NOMO-1 treated with DMSO at 0.1 percent for 48 hours (cell line): ENCODE results near the gene TACR1.
A peak's percentile ranks its signal among the peaks of the same experiment; 100 is the strongest.
"Not testable (repeated sequence)": the region's sequence is repeated elsewhere in the genome, so short reads cannot be mapped to it uniquely, and the experiment has no call there.

Experiments used
- DNase-seq: peaks from one replicate; lab custom pipeline; 2025; ENCODE audit not compliant: unreplicated experiment; lab: John Stamatoyannopoulos, UW

The TACR1 gene

DNA sequence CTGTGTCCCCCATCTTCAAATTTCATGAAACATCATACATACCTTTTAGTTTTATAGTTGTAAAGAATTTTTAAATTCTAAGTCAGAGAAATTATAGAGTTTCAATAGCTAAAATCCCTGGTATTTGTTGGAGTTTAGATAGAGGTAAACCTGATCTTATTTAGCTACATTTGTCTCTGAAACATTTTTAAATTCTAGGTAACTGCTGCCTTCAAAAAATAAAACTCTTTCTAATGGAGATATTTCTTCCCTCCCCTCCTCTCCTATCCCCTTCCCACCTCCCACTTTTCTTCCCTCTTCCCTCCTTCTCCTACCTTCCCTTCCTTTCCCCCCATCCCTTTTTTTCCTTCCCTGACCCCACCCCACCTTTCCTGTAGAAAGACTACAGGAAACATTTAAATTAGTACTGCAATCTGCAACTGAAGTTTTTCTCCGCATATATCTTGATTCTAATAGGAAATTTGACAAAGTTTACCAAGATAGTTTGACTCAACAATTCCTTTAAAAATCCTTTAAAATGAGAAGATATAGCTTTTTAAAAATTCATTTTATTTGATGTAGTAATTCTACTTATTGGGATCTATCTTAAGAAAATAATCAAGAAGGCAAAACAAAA is 4.1 kb downstream of the TACR1 start:
- DNase-seq, result no peak

DNA sequence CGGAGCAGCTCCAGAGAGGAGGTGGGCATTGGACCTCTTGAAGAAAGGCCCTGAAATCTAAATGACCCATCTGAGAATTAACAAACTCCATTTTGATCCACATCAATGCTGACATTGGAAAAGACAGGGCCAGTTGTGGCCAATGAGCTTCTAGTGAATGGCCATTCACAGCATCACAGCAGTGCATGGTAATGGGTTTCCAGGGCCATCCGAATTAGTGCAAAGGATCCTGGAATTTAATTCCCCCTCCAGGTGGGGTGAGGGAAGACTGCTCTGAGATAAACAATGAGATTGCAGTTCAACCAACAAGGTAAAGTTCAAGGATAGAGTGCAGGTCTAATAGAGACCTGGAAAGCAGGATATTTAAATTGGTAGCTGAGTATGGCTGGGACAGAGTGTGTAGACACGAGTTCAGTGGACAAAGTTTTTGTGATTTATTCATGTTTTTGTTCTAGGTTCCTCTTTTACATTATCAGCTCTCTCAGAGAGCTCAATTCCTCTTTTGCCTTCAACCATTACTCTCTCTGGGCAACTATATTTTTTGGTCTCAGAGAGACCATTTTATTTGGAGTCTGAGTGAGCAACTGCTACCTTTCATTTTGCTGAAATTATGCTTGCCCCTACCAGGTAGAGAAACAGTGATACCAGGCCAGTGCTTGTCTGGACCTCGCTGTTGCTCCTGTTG is 5.0 kb downstream of the TACR1 start:
- peak; percentile 60 for DNase-seq

DNA sequence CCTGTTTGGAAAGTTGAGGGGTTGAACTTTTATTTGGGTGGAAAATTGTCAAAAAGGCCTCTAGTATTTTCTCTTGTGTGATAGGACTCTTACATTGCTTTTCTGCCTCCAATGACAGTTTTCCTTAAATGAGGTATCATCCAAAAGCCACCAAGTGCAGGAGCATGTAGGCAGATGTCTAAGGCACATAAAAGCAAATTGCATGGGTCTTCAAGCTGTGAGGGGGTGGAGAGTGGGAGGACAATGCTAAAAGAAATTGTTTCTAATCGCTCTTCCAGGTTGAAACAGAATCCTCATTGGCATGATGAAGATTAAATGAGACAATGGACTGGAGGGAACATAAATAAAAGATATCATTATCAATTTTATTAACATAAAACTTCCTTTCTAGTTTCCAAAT is 6.8 kb downstream of the TACR1 start:
- DNase-seq, result no peak

DNA sequence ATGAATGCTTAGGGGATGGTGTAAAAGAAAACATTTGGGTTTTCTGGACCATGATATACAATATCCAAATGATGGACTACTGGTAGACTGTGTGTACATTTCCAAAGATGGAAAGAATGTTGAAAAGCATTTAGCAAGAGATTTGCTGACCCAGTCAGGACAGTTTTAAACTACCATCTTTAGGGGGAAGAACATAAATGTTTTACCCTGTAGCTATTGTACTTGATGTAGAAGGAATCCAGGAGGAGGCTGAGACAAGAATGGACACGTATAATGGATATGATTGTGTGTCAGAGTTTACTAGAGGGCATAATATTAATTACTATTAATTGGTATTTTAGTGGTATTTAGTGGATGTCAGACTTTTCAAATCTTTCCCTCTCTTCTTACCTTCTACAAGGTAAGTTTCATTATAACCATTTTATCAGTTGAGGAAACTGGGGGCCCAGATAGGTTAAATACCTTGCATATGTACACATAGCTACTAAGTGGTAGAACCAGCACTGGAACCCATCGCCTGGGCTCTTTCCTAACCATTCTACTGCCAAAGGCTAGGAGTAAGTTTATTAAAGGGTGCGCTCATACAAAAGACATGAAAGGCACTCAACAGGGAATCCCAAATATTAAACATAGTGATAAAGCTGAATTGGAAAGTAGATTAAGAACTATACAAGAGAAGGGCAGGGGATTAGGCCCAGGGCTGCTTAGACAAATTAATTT is 8.9 kb downstream of the TACR1 start:
- no peak for DNase-seq

DNA sequence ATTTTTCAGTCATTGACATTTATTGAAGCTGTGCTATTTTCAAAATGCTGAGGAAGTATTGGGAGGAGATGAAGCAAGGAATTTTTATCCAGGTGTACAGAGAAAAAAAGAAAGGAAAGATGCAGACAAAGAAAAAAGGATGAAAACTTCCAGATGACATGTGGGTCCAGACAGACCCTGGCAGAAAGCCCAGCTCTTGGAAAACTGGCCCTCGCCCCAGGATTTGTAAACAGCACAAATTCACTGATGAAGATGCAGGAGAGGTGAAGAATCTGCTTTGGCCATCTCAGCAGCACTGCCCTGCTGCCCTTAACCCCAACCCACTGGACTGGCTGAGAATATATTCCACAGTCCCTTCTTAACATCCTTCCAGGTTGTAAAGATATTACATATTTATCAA is 12.5 kb downstream of the TACR1 start:
- no peak for DNase-seq

DNA sequence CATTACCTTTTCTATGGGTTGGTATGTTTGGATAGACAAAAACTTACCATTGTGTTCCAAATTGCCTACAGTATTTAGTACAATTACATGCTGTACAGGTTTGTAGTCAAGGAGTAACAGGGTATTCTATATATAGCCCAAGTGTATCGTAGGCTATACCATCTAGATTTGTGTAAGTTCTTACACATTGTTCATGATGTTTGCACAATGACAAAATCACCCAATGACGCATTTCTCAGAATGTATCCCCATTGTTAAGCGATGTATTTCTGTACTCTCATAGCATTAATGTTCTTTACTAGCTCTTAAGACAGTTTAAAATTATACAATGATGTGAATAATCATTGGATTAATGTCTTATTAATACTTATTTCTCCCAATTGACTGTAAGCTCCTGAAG is 16.7 kb downstream of the TACR1 start:
- DNase-seq, result no peak

DNA sequence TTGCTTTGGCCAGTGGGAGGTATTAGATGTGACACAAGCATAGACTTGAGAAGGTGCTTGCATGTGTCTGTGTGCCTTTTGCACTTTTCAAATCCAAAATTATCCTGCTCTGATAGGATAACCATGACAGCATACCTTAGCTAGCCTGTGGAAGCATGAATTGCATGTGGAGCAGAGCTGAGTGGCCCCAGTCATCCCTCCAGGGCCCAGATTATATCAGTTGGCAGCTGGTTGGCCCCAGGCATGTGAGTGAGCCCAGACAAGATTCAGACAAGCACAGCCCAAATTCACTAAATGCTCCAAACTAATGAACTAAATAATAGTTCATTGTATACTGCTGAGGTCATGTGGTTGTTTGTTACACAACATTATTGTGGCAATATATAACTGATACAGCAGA is 18.8 kb downstream of the TACR1 start:
- DNase-seq, result no peak

GRCh38 chr2:75177427-75177826 is 21.9 kb downstream of the TACR1 start:
- no peak for DNase-seq

- DNase-seq, result no peak
These were observed 23.9 kb downstream of the TACR1 start for GRCh38 chr2:75175456-75175855.

GRCh38 chr2:75174981-75175380 is 24.3 kb downstream of the TACR1 start:
- DNase-seq, result no peak

DNA sequence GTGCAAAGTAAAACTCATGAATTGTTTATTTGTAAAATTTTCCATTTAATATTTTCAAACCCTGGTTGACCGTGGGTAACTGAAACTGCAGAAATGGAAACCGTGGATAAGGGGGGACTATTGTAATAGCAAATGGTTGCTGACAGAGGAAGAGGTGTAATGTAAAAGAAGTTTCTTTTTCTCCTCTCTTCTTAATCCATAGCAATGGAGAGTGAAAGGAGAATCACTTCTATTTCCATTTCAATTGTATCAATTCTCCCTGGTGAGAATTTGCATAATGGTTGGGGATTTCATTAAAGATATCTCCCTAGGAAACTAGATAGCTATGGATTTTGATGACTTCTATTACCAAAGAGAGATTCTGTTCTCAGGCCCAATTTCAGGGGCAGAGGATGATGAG is 24.8 kb downstream of the TACR1 start:
- no peak for DNase-seq

- DNase-seq, result no peak
These were observed 25.6 kb downstream of the TACR1 start for GRCh38 chr2:75173740-75174139.

DNA sequence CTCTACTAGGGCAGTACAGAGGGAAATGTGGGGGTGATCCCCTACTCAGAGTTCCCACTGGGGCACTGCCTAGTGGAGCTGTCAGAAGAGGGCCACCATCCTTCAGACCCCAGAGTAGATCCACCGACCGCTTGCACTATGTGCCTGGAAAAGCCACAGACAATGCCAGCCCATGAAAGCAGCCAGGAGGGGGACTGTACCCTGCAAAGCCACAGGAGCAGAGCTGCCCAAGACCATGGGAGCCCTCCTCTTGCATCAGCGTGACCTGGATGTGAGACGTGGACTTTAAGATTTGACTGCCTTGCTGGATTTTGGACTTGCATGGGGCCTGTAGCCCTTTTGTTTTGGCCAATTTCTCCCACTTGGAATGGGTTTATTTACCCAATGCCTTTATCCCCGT is 27.9 kb downstream of the TACR1 start:
- DNase-seq, result not testable (repeated sequence)

GRCh38 chr2:75170889-75171288 is 28.4 kb downstream of the TACR1 start:
- DNase-seq, result no peak

DNA sequence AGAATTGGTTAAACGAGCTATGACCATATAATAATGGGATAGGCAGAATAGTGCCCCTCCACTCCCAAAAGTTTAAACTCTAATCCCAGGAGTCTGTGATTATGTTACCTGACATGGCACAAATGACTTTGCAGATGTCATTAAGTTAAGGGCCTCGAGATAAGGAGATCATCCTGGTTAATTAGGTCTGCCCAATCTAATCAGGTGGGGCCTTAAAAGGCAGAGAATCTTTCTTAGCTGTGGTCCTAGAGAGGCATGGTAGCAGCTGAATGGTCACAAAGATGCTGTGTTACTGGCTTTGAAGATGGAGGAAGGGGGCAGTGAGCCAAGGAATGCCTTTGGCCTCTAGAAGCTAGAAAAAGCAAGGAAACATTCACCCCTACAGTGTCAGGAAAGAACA is 31.1 kb downstream of the TACR1 start:
- no peak for DNase-seq

DNA sequence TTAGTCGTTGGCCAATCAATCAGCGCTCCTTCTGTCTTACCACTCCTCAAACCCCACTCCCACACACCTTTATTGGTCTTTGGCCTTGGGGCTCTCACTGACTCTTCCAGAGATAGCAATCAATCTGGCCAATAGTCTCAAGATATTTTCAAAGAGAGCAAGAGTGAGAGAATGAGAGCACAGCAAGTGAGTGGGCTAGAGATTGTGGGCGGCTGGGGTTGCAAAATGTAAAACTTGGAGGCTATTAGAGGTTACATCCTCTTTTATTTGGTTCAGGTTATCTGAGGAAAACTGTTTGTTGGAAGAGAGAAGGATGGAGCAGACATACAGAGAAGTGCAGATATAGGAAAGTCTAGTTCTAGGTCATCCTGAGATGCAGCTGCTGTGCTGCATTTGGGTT is 32.8 kb downstream of the TACR1 start:
- no peak for DNase-seq

DNA sequence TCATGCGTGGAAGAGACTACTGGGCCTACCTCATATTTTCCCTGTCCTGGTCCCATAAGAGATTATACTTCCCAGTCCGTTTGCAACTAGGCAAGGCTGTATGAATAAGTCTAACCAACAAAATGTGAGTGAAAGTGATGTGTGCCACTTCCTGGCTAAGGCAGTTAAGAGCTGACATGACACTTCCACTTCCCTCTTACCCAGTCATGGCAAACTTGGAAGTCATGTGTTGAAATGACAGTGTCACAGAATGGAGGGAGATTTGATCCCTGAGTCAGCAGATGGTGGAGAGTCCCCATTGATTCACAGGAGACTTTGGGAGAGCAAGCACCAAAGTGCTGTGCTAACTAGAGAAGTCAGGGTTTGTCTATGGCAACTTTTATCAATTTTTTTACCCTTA is 36.4 kb downstream of the TACR1 start:
- DNase-seq, result peak; percentile 65

- DNase-seq, result no peak
These were observed 37.1 kb downstream of the TACR1 start for GRCh38 chr2:75162259-75162658.

DNA sequence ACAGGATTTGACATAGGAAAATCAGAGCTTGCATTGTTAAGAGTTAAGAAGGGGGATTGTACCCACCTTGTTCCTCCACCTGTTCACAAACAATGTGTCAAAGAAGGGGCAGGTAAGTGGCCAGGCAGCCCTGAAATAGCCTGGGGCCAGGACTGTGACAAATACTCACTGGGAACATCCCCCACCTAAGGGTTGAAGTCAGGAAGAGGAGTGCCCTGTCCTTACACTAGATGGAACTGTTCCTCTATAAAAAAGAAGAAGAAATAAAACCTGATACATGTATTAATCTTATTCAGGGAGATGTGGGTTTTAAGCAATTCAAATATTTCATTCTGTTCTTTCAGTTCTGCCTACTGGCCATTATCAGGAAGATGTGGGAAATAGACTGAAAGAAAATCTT is 41.9 kb downstream of the TACR1 start:
- DNase-seq, result no peak

GRCh38 chr2:75155115-75155514 is 44.2 kb downstream of the TACR1 start:
- no peak for DNase-seq

DNA sequence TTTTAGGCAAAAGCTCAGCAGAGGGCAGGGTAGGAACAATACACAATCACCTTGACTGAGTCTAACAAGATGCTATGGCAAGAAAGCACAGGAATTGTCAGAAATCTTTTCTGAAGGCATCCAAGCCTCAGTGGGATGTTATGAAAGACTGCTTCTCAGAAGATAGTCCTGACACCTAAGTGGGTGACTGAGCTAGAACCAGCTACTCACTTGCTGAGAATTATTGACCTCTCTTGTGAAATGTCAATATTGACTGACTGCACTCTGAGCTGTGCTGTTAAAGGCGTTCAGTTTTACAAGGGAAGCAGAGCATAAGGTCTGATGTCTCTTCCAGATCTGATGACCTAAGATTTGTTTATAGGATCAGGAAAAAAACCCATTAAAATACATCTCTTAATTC is 46.1 kb downstream of the TACR1 start:
- no peak for DNase-seq

- DNase-seq, result not testable (repeated sequence)
These were observed 47.1 kb downstream of the TACR1 start for GRCh38 chr2:75152243-75152642.
